ENCODE results near the gene TAF12. TPM values are rescaled to one million over a fixed set of nuclear protein-coding genes. Genes with fewer than 3 reads are reported as not detected.
"Not testable (repeated sequence)": the region's sequence is repeated elsewhere in the genome, so short reads cannot be mapped to it uniquely, and the experiment has no call there.

TAF12 gene
- total RNA-seq, 1 experiment from 2014 or later, result 33.9 TPM

DNA sequence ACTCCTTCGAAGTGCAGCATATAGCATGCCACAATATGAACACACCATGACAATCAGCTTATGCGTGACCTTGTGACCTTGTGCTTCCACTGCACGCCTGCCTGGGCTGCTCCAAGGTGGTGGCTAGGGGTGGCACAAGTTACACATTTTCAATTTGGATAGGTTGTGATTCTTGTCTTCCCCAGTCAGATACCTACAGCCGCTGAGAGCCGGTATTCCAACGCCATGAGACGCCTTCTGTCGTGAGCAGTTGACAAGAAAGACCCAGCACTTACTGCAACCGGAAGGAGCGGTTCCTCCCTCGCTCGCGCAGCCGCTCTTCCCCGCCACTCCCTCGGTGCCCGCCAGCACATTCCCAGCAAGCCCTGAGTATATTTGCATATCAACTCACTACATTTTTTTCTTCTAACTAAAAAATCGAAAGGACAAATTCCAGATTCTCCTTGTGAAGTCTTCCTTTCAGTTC lies 5.2 kb upstream of the TAF12 start:
- ChIA-PET POLR2A (interaction anchor here (0.6 to 1.4 kb wide), 6 partner anchors 20 to 692 kb away, joined by 3 to 12 read pairs (median 6); partner anchors contain the start of gene GMEB1), CTCF (no interaction called here)
- Histone ChIP-seq H3K4me1 (ENCODE audit: control insufficient read depth, insufficient read depth, low read length) (peaks cover 4% of the 10 kb centered on the region; the same call in 1 of the 2 replicates), H3K9me3 (ENCODE audit: control insufficient read depth, insufficient read depth, low read depth, low read length) (no peaks in the 10 kb centered on the region), H3K27ac (ENCODE audit: low read length) (peak overlapping the region; percentile 99), H3K27me3 (ENCODE audit: control insufficient read depth, insufficient read depth, low read length) (no peaks in the 10 kb centered on the region), H3K4me3 (ENCODE audit: low read depth in 2 of 2, low read length in 2 of 2) (peak overlapping the region; percentile 32 to 57), H3K36me3 (ENCODE audit: control insufficient read depth, insufficient read depth, low read length) (no peaks in the 10 kb centered on the region)
- TF ChIP-seq TCF7L2 (IDR thresholded peaks at IDR 0.05; ENCODE audit: low read depth, low read length) (no peak), POLR2AphosphoS5 (IDR thresholded peaks at IDR 0.05; ENCODE audit: low read depth, low read length) (no peak), SIN3A (IDR thresholded peaks at IDR 0.05; ENCODE audit: borderline replicate concordance, insufficient read depth, low read depth, low read length) (no peak)
- TF ChIP-seq, protein P1, sequence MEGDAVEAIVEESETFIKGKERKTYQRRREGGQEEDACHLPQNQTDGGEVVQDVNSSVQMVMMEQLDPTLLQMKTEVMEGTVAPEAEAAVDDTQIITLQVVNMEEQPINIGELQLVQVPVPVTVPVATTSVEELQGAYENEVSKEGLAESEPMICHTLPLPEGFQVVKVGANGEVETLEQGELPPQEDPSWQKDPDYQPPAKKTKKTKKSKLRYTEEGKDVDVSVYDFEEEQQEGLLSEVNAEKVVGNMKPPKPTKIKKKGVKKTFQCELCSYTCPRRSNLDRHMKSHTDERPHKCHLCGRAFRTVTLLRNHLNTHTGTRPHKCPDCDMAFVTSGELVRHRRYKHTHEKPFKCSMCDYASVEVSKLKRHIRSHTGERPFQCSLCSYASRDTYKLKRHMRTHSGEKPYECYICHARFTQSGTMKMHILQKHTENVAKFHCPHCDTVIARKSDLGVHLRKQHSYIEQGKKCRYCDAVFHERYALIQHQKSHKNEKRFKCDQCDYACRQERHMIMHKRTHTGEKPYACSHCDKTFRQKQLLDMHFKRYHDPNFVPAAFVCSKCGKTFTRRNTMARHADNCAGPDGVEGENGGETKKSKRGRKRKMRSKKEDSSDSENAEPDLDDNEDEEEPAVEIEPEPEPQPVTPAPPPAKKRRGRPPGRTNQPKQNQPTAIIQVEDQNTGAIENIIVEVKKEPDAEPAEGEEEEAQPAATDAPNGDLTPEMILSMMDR (IDR thresholded peaks at IDR 0.05), result no peak
- TF ChIP-seq, protein P2, sequence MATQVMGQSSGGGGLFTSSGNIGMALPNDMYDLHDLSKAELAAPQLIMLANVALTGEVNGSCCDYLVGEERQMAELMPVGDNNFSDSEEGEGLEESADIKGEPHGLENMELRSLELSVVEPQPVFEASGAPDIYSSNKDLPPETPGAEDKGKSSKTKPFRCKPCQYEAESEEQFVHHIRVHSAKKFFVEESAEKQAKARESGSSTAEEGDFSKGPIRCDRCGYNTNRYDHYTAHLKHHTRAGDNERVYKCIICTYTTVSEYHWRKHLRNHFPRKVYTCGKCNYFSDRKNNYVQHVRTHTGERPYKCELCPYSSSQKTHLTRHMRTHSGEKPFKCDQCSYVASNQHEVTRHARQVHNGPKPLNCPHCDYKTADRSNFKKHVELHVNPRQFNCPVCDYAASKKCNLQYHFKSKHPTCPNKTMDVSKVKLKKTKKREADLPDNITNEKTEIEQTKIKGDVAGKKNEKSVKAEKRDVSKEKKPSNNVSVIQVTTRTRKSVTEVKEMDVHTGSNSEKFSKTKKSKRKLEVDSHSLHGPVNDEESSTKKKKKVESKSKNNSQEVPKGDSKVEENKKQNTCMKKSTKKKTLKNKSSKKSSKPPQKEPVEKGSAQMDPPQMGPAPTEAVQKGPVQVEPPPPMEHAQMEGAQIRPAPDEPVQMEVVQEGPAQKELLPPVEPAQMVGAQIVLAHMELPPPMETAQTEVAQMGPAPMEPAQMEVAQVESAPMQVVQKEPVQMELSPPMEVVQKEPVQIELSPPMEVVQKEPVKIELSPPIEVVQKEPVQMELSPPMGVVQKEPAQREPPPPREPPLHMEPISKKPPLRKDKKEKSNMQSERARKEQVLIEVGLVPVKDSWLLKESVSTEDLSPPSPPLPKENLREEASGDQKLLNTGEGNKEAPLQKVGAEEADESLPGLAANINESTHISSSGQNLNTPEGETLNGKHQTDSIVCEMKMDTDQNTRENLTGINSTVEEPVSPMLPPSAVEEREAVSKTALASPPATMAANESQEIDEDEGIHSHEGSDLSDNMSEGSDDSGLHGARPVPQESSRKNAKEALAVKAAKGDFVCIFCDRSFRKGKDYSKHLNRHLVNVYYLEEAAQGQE (IDR thresholded peaks at IDR 0.05; ENCODE audit: insufficient read depth in 1 of 2, low read depth in 2 of 2, low read length in 1 of 2), result no peak
- DNase-seq (ENCODE audit: low read depth, low spot score) (peak; percentile 96), ATAC-seq (peak; percentile 88)
- BruUV-seq (replicated peaks), result no TSS peak
- in situ Hi-C loops (cut with HindIII; ENCODE audit: low pct_unique_long_range_greater_than_20kb, low sequenced_read_pairs), result no loop called here
- intact Hi-C loops (cut with micrococcal nuclease; ENCODE audit: unreplicated experiment), result loop anchor here (1.0 to 10.0 kb wide), 2 partner anchors 89 to 227 kb away; no protein-coding TSS in a partner anchor

DNA sequence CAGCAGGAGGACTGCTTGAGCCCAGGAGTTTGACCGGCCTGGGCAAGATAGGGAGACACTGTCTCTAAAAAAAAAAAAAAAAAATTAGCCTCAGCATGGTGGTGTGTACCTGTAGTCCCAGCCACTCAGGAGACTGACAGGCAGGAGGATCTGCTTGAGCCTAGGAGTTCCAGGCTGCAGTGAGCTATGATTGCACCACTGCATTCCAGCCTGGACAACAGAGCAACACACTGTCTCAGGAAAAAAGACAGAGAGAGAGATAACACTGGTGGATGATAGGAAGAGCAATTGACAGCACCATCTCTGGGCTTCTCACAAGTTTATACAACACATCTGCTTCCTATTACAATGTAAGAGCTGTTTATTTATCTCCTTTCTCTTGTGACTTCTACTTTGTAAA lies 3.2 kb upstream of the TAF12 start:
- Histone ChIP-seq H3K9me3 (ENCODE audit: control insufficient read depth, insufficient read depth, low read depth, low read length) (no peaks in the 10 kb centered on the region), H3K4me1 (ENCODE audit: control insufficient read depth, insufficient read depth, low read length) (peaks cover 7% of the 10 kb centered on the region; the same call in 1 of the 2 replicates), H3K4me3 (ENCODE audit: low read depth in 2 of 2, low read length in 2 of 2) (no peak overlapping the region), H3K36me3 (ENCODE audit: control insufficient read depth, insufficient read depth, low read length) (peaks cover 4% of the 10 kb centered on the region; the same call in 1 of the 2 replicates), H3K27ac (ENCODE audit: low read length) (no peak overlapping the region), H3K27me3 (ENCODE audit: control insufficient read depth, insufficient read depth, low read length) (no peaks in the 10 kb centered on the region)
- ATAC-seq, result no peak
- intact Hi-C loops (cut with micrococcal nuclease; ENCODE audit: unreplicated experiment) (loop anchor here (10.0 kb wide), 1 partner anchor 229 kb away; no protein-coding TSS in a partner anchor), in situ Hi-C loops (cut with HindIII; ENCODE audit: low pct_unique_long_range_greater_than_20kb, low sequenced_read_pairs) (no loop called here)
- TF ChIP-seq POLR2AphosphoS5 (IDR thresholded peaks at IDR 0.05; ENCODE audit: low read depth, low read length), result no peak
- TF ChIP-seq TCF7L2 (IDR thresholded peaks at IDR 0.05; ENCODE audit: low read depth, low read length), result no peak
- TF ChIP-seq, protein P2 (IDR thresholded peaks at IDR 0.05; ENCODE audit: insufficient read depth in 1 of 2, low read depth in 2 of 2, low read length in 1 of 2), result no peak
- TF ChIP-seq, protein P1 (IDR thresholded peaks at IDR 0.05), result no peak
- no peak for TF ChIP-seq SIN3A (IDR thresholded peaks at IDR 0.05; ENCODE audit: borderline replicate concordance, insufficient read depth, low read depth, low read length)
- no TSS peak for BruUV-seq (replicated peaks)
- no peak for DNase-seq (ENCODE audit: low read depth, low spot score)
- ChIA-PET POLR2A (no interaction called here), CTCF (no interaction called here)

DNA sequence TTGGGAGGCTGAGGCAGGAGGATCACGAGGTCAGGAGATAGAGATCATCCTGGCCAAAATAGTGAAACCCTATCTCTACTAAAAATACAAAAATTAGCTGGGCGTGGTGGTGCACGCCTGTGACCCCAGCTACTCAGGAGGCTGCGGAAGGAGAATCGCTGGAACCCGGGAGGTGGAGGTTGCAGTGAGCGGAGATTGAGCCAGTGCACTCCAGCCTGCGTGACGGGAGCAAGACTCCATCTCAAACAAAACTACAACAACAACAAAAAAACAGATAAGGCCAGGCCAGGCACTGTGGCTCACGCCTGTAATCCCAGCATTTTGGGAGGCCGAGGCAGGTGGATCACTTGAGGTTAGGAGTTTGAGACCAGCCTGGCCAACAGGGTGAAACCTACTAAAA lies 2.5 kb upstream of the TAF12 start:
- H3K4me1 ChIP-seq (ENCODE audit: control insufficient read depth, insufficient read depth, low read length); BruUV-seq (replicated peaks); H3K27ac ChIP-seq (ENCODE audit: low read length); H3K9me3 ChIP-seq (ENCODE audit: control insufficient read depth, insufficient read depth, low read depth, low read length); H3K4me3 ChIP-seq (ENCODE audit: low read depth in 2 of 2, low read length in 2 of 2); DNase-seq (ENCODE audit: low read depth, low spot score); ATAC-seq; H3K36me3 ChIP-seq (ENCODE audit: control insufficient read depth, insufficient read depth, low read length); CTCF ChIA-PET; H3K27me3 ChIP-seq (ENCODE audit: control insufficient read depth, insufficient read depth, low read length); POLR2A ChIA-PET; in situ Hi-C loops (cut with HindIII; ENCODE audit: low pct_unique_long_range_greater_than_20kb, low sequenced_read_pairs): not testable (repeated sequence)
- intact Hi-C loops (cut with micrococcal nuclease; ENCODE audit: unreplicated experiment), result loop anchor here (10.0 kb wide), 1 partner anchor 229 kb away; no protein-coding TSS in a partner anchor

All from Panc1 (cell line).